Stimulated activated CD4-positive, alpha-beta T cell treated with anti-CD3 and anti-CD28 coated beads, TNF-alpha, amount 100 ng/mL, for 4 hours (primary cell): ENCODE measurements around the gene JAK1.
"Not testable (repeated sequence)": the region's sequence is repeated elsewhere in the genome, so short reads cannot be mapped to it uniquely, and the experiment has no call there.

Source experiments
- DNase-seq, 3 experiments: peaks; one replicate each; pipeline ENCODE4 v3.0.0-alpha.2; 2020; ENCODE audit warnings: low read depth in 3 of 3

Gene JAK1

GRCh38 chr1:64966158-64966971 lies at the start of gene JAK1:
Gene JAK1, minus strand, starts transcription at chr1:64966549. Its CDS starts 80,285 bp downstream, at chr1:64886264.
- DNase-seq: peak; percentile 82 to 89 (median 82)

- no peak for DNase-seq
Observed at GRCh38 chr1:65014321-65014720, 48.0 kb upstream of the JAK1 start.

- no peak for DNase-seq
Observed at GRCh38 chr1:65011983-65012382, 45.6 kb upstream of the JAK1 start.

- DNase-seq: no peak
Observed at GRCh38 chr1:65009724-65010420, 43.5 kb upstream of the JAK1 start.

GRCh38 chr1:65009176-65009575 lies 42.8 kb upstream of the JAK1 start:
- DNase-seq: no peak

- DNase-seq: no peak
Observed at GRCh38 chr1:65006806-65007205, 40.5 kb upstream of the JAK1 start.

- no peak for DNase-seq
Observed at GRCh38 chr1:65003316-65003664, 36.9 kb upstream of the JAK1 start.

GRCh38 chr1:65002508-65003315 lies 36.4 kb upstream of the JAK1 start:
- peak; percentile 42 to 45 (median 44) for DNase-seq

- DNase-seq: no peak
Observed at GRCh38 chr1:65002156-65002507, 35.8 kb upstream of the JAK1 start.

GRCh38 chr1:65001231-65001792 lies 35.0 kb upstream of the JAK1 start:
- DNase-seq: peak; percentile 55 to 77 (median 69)

- not testable (repeated sequence) for DNase-seq
Observed at GRCh38 chr1:64998425-64998948, 32.1 kb upstream of the JAK1 start.

- DNase-seq: no peak
Observed at GRCh38 chr1:64996541-64997257, 30.4 kb upstream of the JAK1 start.

GRCh38 chr1:64995316-64995715 lies 29.0 kb upstream of the JAK1 start:
- DNase-seq: no peak

GRCh38 chr1:64986903-64987871 lies 20.8 kb upstream of the JAK1 start:
- no peak for DNase-seq

GRCh38 chr1:64984737-64985136 lies 18.4 kb upstream of the JAK1 start:
- DNase-seq: no peak

GRCh38 chr1:64984106-64984505 lies 17.8 kb upstream of the JAK1 start:
- no peak for DNase-seq

GRCh38 chr1:64983110-64983509 lies 16.8 kb upstream of the JAK1 start:
- no peak for DNase-seq

- DNase-seq: no peak
Observed at GRCh38 chr1:64981601-64982533, 15.5 kb upstream of the JAK1 start.
